GM21529 (cell line): ENCODE results near the gene TRAF7.
"Not testable (repeated sequence)": the region's sequence is repeated elsewhere in the genome, so short reads cannot be mapped to it uniquely, and the experiment has no call there.

Experiments used
- ATAC-seq: cut with Tn5 transposase; IDR thresholded peaks from one replicate; pipeline ENCODE4 v1.9.1; 2021; ENCODE audit not compliant: unreplicated experiment

The TRAF7 gene

GRCh38 chr16:2197765-2198164, 42.2 kb downstream of the TRAF7 start:
- ATAC-seq: no peak

GRCh38 chr16:2198283-2198682, 42.7 kb downstream of the TRAF7 start:
- ATAC-seq: no peak

- ATAC-seq: no peak
Measured at GRCh38 chr16:2199095-2199494, 43.5 kb downstream of the TRAF7 start.

GRCh38 chr16:2199621-2200139, 44.1 kb downstream of the TRAF7 start:
- ATAC-seq: no peak

GRCh38 chr16:2200313-2200712, 44.7 kb downstream of the TRAF7 start:
- ATAC-seq: no peak

- not testable (repeated sequence) for ATAC-seq
Measured at GRCh38 chr16:2203119-2203688, 47.6 kb downstream of the TRAF7 start.

GRCh38 chr16:2204416-2205103, 49.0 kb downstream of the TRAF7 start:
- no peak for ATAC-seq

GRCh38 chr16:2205104-2205966, 49.8 kb downstream of the TRAF7 start, which contains the start of gene MLST8:
TSS of gene MLST8 (plus strand) at chr16:2205454. CDS start at chr16:2206086, 632 bp downstream.
- ATAC-seq: peak; percentile 64

- peak; percentile 8 for ATAC-seq
Measured at GRCh38 chr16:2205967-2206313, 50.4 kb downstream of the TRAF7 start.

GRCh38 chr16:2206420-2206779, 50.8 kb downstream of the TRAF7 start:
- ATAC-seq: no peak

GRCh38 chr16:2206780-2207433, 51.3 kb downstream of the TRAF7 start:
- ATAC-seq: no peak

GRCh38 chr16:2207872-2208271, 52.3 kb downstream of the TRAF7 start:
- ATAC-seq: no peak

- no peak for ATAC-seq
Measured at GRCh38 chr16:2208308-2208707, 52.7 kb downstream of the TRAF7 start.

GRCh38 chr16:2208772-2209171, 53.2 kb downstream of the TRAF7 start:
- no peak for ATAC-seq

- no peak for ATAC-seq
Measured at GRCh38 chr16:2209258-2210008, 53.9 kb downstream of the TRAF7 start.

GRCh38 chr16:2210009-2210332, 54.4 kb downstream of the TRAF7 start:
- ATAC-seq: no peak

GRCh38 chr16:2210386-2211365, 55.1 kb downstream of the TRAF7 start, which contains the start of gene BRICD5:
TSS of gene BRICD5 (minus strand) at chr16:2210863. CDS start at chr16:2210833, 30 bp downstream.
- no peak for ATAC-seq

- no peak for ATAC-seq
Measured at GRCh38 chr16:2211923-2212347, 56.4 kb downstream of the TRAF7 start.
